AG09319 (cell line): Measurements from ENCODE around the gene CTCF.

Source experiments
- DNase-seq: peaks from one replicate; pipeline ENCODE4 v3.0.0-alpha.2; 2010; ENCODE audit warnings: low read depth; ENCODE audit errors: extremely low read depth
- CTCF ChIP-seq: IDR thresholded peaks from 2 replicates; pipeline ENCODE4 v1.5.1; 2011; ENCODE audit warnings: low read depth, mild to moderate bottlenecking, inconsistent platforms, low read length, moderate library complexity

The CTCF gene

GRCh38 chr16:67648088-67648763 lies 85.9 kb downstream of the CTCF start:
- DNase-seq: no peak
- TF ChIP-seq CTCF: no peak

GRCh38 chr16:67648764-67649407 lies 86.6 kb downstream of the CTCF start:
- no peak for TF ChIP-seq CTCF
- no peak for DNase-seq

- TF ChIP-seq CTCF: no peak
- DNase-seq: no peak
These were observed 87.2 kb downstream of the CTCF start for GRCh38 chr16:67649494-67649931.

- no peak for DNase-seq
- TF ChIP-seq CTCF: no peak
These were observed 87.7 kb downstream of the CTCF start for GRCh38 chr16:67650023-67650422.

- TF ChIP-seq CTCF: no peak
- DNase-seq: no peak
These were observed 88.7 kb downstream of the CTCF start for GRCh38 chr16:67651039-67651438.

GRCh38 chr16:67651847-67652246 lies 89.5 kb downstream of the CTCF start:
- DNase-seq: no peak
- no peak for TF ChIP-seq CTCF

GRCh38 chr16:67652578-67653127 lies 90.3 kb downstream of the CTCF start:
- TF ChIP-seq CTCF: no peak
- DNase-seq: no peak
